HepG2 (cell line): ENCODE data around the gene HES6. TPM values are rescaled to one million over a fixed set of nuclear protein-coding genes. Genes with fewer than 3 reads are reported as not detected.

ENCODE experiments used
- AKAP8 ChIP-seq: sonication (generic); formaldehyde crosslinking; IDR thresholded peaks from 2 replicates; pipeline ENCODE4 v1.5.1; 2020; ENCODE audit warnings: mild to moderate bottlenecking, missing genetic modification reagents
- ARNTL ChIP-seq: sonication (generic); formaldehyde crosslinking; IDR thresholded peaks from 2 replicates; pipeline ENCODE4 v1.4.0; 2020; ENCODE audit warnings: mild to moderate bottlenecking, missing genetic modification reagents
- FOXJ3 ChIP-seq: sonication (generic); formaldehyde crosslinking; IDR thresholded peaks from 2 replicates; pipeline ENCODE4 v1.4.0; 2020; ENCODE audit warnings: missing genetic modification reagents, mild to moderate bottlenecking, borderline replicate concordance
- HNRNPLL ChIP-seq: fragments of 200-400 bp; formaldehyde crosslinking; IDR thresholded peaks from 2 replicates; pipeline ENCODE4 v1.6.1; 2017; ENCODE audit warnings: mild to moderate bottlenecking, low read depth, low read length; ENCODE audit not compliant: poor library complexity, severe bottlenecking
- MED1 ChIP-seq: sonication (generic); formaldehyde crosslinking; IDR thresholded peaks from 2 replicates; pipeline ENCODE4 v1.4.0; 2020; ENCODE audit warnings: missing genetic modification reagents
- PLRG1 ChIP-seq: fragments of 450-650 bp; conservative IDR thresholded peaks from 2 replicates; pipeline ENCODE4 v1.6.1; 2016
- PRMT3 ChIP-seq: sonication (generic); formaldehyde crosslinking; IDR thresholded peaks from 2 replicates; pipeline ENCODE4 v1.8.1; 2022; ENCODE audit warnings: low read depth, mild to moderate bottlenecking, moderate library complexity, missing genetic modification reagents, borderline replicate concordance
- RFX3 ChIP-seq: IDR thresholded peaks from 2 replicates; pipeline ENCODE4 v1.6.1; 2016; ENCODE audit warnings: missing biosample characterization, missing genetic modification reagents
- SAFB2 ChIP-seq: sonication (generic); formaldehyde crosslinking; IDR thresholded peaks from 2 replicates; pipeline ENCODE4 v1.5.1; 2020; ENCODE audit warnings: missing genetic modification reagents, low read depth, mild to moderate bottlenecking, borderline replicate concordance
- SMAD1 ChIP-seq: sonication (generic); formaldehyde crosslinking; IDR thresholded peaks from 2 replicates; pipeline ENCODE4 v1.4.0; 2020; ENCODE audit warnings: missing genetic modification reagents, low read depth, mild to moderate bottlenecking, borderline replicate concordance
- SOX13 ChIP-seq, 3 experiments: fragments of 450-650 bp in 1 of 3; sonication (generic) in 1 of 3; formaldehyde crosslinking in 1 of 3; IDR thresholded peaks in 2 of 3; conservative IDR thresholded peaks in 1 of 3; 2 replicates each; pipeline versions ENCODE4 v1.5.0 to v1.6.1; 2016 to 2020; ENCODE audit warnings: antibody characterized with exemption in 1 of 3, mild to moderate bottlenecking in 1 of 3, missing compliant biosample characterization in 1 of 3, missing genetic modification reagents in 1 of 3, moderate library complexity in 1 of 3
- THAP11 ChIP-seq: IDR thresholded peaks from 2 replicates; pipeline ENCODE4 v1.6.1; 2016; ENCODE audit warnings: missing biosample characterization, missing genetic modification reagents
- ZFP82 ChIP-seq: sonication (generic); formaldehyde crosslinking; IDR thresholded peaks from 2 replicates; pipeline ENCODE4 v1.5.1; 2020; ENCODE audit warnings: mild to moderate bottlenecking, missing genetic modification reagents, borderline replicate concordance
- ZNF10 ChIP-seq: sonication (generic); formaldehyde crosslinking; IDR thresholded peaks from 2 replicates; pipeline ENCODE4 v1.4.0; 2020; ENCODE audit warnings: mild to moderate bottlenecking, low read depth, missing genetic modification reagents, borderline replicate concordance
- ZNF569 ChIP-seq: sonication (generic); formaldehyde crosslinking; IDR thresholded peaks from 2 replicates; pipeline ENCODE4 v1.5.0; 2020; ENCODE audit warnings: mild to moderate bottlenecking, missing genetic modification reagents, moderate library complexity, borderline replicate concordance
- ZNF652 ChIP-seq: IDR thresholded peaks from 2 replicates; pipeline ENCODE4 v1.6.1; 2016; ENCODE audit warnings: low read depth, borderline replicate concordance
- polyA plus RNA-seq, 8 experiments: library from polyadenylated mRNA; depleted of rRNA in 3 of 8; stranded (reverse) in 7 of 8; unstranded in 1 of 8; fragments of >200 nt; fragmentation: Illumina TruSeq in 4 of 8; extraction: Trizol in 4 of 8; gene quantifications; 2 replicates each; pipeline versions ENCODE4 v1.2.1 to v1.2.3, GENCODE V29; 2011 to 2016; ENCODE audit warnings: low read depth in 4 of 8, missing spikeins in 1 of 8, mixed read lengths in 1 of 8; ENCODE audit not compliant: insufficient read depth in 1 of 8
- total RNA-seq, 5 experiments: library from RNA; depleted of rRNA; stranded (reverse); fragments of >200 nt; fragmentation: Illumina TruSeq; extraction: Trizol; gene quantifications; 2 replicates each; pipeline ENCODE4 v1.2.3, GENCODE V29; 2016; ENCODE audit warnings: low read depth in 1 of 5
- TF ChIP-seq, protein P1 (sequence below): sonication (generic); formaldehyde crosslinking; IDR thresholded peaks from 2 replicates; pipeline ENCODE4 v1.4.0; 2020; ENCODE audit warnings: mild to moderate bottlenecking, missing genetic modification reagents, borderline replicate concordance
- TF ChIP-seq, protein P2 (sequence below): sonication (generic); formaldehyde crosslinking; IDR thresholded peaks from 2 replicates; pipeline ENCODE4 v1.4.0; 2020; ENCODE audit warnings: low read depth, missing genetic modification reagents
- TF ChIP-seq, protein P3 (sequence below): sonication (generic); formaldehyde crosslinking; IDR thresholded peaks from 2 replicates; pipeline ENCODE4 v1.4.0; 2020; ENCODE audit warnings: missing genetic modification reagents, mild to moderate bottlenecking, borderline replicate concordance

Gene HES6
- total and polyA plus RNA-seq, 2 of the 13 experiments (the other 11 are each of a cell fraction or from before 2014, with no cell fraction given), result 19.5 to 82.8 TPM

DNA sequence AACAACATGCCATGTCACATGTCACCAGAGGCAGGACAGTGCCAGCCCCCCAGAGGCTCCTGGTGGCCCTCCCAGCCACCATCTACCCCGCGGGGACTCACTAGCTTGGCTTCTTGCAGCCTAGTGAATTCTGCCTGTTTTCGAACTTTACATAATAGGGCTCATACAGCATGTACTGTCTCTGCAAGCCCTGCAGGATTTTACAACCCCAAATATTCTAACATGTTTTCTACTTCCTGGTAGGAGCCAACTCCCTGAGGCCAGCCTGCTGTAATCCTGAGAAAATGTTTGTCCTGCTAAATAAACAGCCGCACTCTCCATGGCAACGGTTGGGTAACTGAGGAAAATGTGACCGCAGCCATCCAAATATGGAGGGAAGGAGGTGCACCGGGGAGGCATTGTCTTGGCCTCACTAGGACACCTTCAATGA is 45.8 kb upstream of the HES6 start (continued):
- TF ChIP-seq HNRNPLL (peak; percentile 63), PLRG1 (no peak), ZNF569 (no peak), AKAP8 (CRISPR knock-in tag) (no peak), ZNF10 (CRISPR knock-in tag) (no peak), SMAD1 (CRISPR knock-in tag) (no peak), SOX13 (IDR thresholded peaks at IDR 0.05) (0 out of 2 replicates have a peak, but pooled peaks have one; percentile 27), SOX13 (CRISPR knock-in tag; conservative IDR thresholded peaks at IDR 0.05 in 1 of 2, IDR thresholded peaks at IDR 0.05 in 1 of 2) (peak in 1 of 2 experiments; percentile 90; a peak in 3 of 4 replicates), FOXJ3 (peak; percentile 97), MED1 (CRISPR knock-in tag) (peak; percentile 75), ARNTL (peak; percentile 94), ZNF652 (CRISPR knock-in tag) (no peak), PRMT3 (no peak), ZFP82 (CRISPR knock-in tag) (no peak), THAP11 (CRISPR knock-in tag) (peak; percentile 67), RFX3 (CRISPR knock-in tag) (peak; percentile 96), SAFB2 (CRISPR knock-in tag) (peak; percentile 45; the same call in 1 of the 2 replicates)
- TF ChIP-seq, protein P1, sequence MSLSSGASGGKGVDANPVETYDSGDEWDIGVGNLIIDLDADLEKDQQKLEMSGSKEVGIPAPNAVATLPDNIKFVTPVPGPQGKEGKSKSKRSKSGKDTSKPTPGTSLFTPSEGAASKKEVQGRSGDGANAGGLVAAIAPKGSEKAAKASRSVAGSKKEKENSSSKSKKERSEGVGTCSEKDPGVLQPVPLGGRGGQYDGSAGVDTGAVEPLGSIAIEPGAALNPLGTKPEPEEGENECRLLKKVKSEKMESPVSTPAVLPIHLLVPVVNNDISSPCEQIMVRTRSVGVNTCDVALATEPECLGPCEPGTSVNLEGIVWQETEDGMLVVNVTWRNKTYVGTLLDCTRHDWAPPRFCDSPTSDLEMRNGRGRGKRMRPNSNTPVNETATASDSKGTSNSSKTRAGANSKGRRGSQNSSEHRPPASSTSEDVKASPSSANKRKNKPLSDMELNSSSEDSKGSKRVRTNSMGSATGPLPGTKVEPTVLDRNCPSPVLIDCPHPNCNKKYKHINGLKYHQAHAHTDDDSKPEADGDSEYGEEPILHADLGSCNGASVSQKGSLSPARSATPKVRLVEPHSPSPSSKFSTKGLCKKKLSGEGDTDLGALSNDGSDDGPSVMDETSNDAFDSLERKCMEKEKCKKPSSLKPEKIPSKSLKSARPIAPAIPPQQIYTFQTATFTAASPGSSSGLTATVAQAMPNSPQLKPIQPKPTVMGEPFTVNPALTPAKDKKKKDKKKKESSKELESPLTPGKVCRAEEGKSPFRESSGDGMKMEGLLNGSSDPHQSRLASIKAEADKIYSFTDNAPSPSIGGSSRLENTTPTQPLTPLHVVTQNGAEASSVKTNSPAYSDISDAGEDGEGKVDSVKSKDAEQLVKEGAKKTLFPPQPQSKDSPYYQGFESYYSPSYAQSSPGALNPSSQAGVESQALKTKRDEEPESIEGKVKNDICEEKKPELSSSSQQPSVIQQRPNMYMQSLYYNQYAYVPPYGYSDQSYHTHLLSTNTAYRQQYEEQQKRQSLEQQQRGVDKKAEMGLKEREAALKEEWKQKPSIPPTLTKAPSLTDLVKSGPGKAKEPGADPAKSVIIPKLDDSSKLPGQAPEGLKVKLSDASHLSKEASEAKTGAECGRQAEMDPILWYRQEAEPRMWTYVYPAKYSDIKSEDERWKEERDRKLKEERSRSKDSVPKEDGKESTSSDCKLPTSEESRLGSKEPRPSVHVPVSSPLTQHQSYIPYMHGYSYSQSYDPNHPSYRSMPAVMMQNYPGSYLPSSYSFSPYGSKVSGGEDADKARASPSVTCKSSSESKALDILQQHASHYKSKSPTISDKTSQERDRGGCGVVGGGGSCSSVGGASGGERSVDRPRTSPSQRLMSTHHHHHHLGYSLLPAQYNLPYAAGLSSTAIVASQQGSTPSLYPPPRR (CRISPR knock-in tag), result 0 out of 2 replicates have a peak, but pooled peaks have one; percentile 25
- TF ChIP-seq, protein P2, sequence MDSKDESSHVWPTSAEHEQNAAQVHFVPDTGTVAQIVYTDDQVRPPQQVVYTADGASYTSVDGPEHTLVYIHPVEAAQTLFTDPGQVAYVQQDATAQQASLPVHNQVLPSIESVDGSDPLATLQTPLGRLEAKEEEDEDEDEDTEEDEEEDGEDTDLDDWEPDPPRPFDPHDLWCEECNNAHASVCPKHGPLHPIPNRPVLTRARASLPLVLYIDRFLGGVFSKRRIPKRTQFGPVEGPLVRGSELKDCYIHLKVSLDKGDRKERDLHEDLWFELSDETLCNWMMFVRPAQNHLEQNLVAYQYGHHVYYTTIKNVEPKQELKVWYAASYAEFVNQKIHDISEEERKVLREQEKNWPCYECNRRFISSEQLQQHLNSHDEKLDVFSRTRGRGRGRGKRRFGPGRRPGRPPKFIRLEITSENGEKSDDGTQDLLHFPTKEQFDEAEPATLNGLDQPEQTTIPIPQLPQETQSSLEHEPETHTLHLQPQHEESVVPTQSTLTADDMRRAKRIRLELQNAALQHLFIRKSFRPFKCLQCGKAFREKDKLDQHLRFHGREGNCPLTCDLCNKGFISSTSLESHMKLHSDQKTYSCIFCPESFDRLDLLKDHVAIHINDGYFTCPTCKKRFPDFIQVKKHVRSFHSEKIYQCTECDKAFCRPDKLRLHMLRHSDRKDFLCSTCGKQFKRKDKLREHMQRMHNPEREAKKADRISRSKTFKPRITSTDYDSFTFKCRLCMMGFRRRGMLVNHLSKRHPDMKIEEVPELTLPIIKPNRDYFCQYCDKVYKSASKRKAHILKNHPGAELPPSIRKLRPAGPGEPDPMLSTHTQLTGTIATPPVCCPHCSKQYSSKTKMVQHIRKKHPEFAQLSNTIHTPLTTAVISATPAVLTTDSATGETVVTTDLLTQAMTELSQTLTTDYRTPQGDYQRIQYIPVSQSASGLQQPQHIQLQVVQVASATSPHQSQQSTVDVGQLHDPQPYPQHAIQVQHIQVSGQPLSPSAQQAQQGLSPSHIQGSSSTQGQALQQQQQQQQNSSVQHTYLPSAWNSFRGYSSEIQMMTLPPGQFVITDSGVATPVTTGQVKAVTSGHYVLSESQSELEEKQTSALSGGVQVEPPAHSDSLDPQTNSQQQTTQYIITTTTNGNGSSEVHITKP (CRISPR knock-in tag), result peak; percentile 84
- TF ChIP-seq, protein P3, sequence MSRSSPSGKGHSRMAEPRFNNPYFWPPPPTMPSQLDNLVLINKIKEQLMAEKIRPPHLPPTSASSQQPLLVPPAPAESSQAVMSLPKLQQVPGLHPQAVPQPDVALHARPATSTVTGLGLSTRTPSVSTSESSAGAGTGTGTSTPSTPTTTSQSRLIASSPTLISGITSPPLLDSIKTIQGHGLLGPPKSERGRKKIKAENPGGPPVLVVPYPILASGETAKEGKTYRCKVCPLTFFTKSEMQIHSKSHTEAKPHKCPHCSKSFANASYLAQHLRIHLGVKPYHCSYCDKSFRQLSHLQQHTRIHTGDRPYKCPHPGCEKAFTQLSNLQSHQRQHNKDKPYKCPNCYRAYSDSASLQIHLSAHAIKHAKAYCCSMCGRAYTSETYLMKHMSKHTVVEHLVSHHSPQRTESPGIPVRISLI (CRISPR knock-in tag), result no peak
